ENCODE results near the gene DNAJC25. TPM values are rescaled to one million over a fixed set of nuclear protein-coding genes. Genes with fewer than 3 reads are reported as not detected.

Gene DNAJC25
- total RNA-seq, 1 experiment from 2014 or later = 10.2 TPM

- CTCF ChIA-PET = no interaction called here
- H3K27ac Mint-ChIP-seq (ENCODE audit: unreplicated experiment) = no peak overlapping the region
- TF ChIP-seq, protein P1, sequence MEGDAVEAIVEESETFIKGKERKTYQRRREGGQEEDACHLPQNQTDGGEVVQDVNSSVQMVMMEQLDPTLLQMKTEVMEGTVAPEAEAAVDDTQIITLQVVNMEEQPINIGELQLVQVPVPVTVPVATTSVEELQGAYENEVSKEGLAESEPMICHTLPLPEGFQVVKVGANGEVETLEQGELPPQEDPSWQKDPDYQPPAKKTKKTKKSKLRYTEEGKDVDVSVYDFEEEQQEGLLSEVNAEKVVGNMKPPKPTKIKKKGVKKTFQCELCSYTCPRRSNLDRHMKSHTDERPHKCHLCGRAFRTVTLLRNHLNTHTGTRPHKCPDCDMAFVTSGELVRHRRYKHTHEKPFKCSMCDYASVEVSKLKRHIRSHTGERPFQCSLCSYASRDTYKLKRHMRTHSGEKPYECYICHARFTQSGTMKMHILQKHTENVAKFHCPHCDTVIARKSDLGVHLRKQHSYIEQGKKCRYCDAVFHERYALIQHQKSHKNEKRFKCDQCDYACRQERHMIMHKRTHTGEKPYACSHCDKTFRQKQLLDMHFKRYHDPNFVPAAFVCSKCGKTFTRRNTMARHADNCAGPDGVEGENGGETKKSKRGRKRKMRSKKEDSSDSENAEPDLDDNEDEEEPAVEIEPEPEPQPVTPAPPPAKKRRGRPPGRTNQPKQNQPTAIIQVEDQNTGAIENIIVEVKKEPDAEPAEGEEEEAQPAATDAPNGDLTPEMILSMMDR (IDR thresholded peaks at IDR 0.05; ENCODE audit: insufficient read depth in 1 of 2, low read depth in 1 of 2, low read length in 1 of 2, severe bottlenecking in 1 of 2, unreplicated experiment in 1 of 2) = no peak
Measured at GRCh38 chr9:111646417-111646816, 15.3 kb downstream of the DNAJC25 start.

DNA sequence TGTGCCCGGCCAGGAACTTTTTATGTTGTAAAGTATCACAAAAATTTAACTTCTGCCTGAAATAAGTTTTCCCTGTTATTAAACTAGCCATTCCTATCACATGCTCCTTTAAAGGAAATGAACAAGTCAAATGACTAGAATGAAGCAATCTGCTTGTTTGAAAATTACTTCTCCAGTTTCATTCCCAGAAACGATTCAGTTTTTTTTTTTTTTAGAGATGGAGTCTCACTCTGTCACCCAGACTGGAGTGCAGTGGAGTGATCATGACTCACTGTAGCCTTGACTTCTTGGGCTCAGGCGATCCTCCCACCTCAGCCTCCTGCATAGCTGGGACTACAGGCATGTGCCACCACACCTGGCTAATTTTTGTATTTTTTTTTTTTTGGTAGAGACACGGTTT lies 16.9 kb downstream of the DNAJC25 start:
- no peaks in the 10 kb centered on the region for H3K9me3 Mint-ChIP-seq (ENCODE audit: unreplicated experiment)
- intact Hi-C loops (cut with micrococcal nuclease; ENCODE audit: unreplicated experiment) = no loop called here
- Histone ChIP-seq H3K27me3 (replicated peaks; ENCODE audit: control insufficient read depth, insufficient read depth, low read length) (no peaks in the 10 kb centered on the region), H3K36me3 (ENCODE audit: control insufficient read depth, insufficient read depth, low read length) (no peaks in the 10 kb centered on the region; the same call in 1 of the 2 replicates), H3K4me3 (ENCODE audit: low read depth, low read length) (no peak overlapping the region), H3K4me1 (peaks cover 30% of the 10 kb centered on the region), H3K9me3 (no peaks in the 10 kb centered on the region)
- TF ChIP-seq, protein P1 (IDR thresholded peaks at IDR 0.05; ENCODE audit: insufficient read depth in 1 of 2, low read depth in 1 of 2, low read length in 1 of 2, severe bottlenecking in 1 of 2, unreplicated experiment in 1 of 2) = no peak
- CTCF ChIA-PET = no interaction called here
- DNase-seq = no peak
- POLR2A ChIA-PET = no interaction called here
- H3K4me3 Mint-ChIP-seq (ENCODE audit: unreplicated experiment) = no peak overlapping the region
- H3K4me1 Mint-ChIP-seq (ENCODE audit: low read depth, unreplicated experiment) = peaks cover 16% of the 10 kb centered on the region
- H3K36me3 Mint-ChIP-seq (ENCODE audit: insufficient read depth, unreplicated experiment) = peaks cover 40% of the 10 kb centered on the region
- H3K27me3 Mint-ChIP-seq (ENCODE audit: insufficient read depth, unreplicated experiment) = no peaks in the 10 kb centered on the region
- BruUV-seq (replicated peaks) = no TSS peak
- H3K27ac Mint-ChIP-seq (ENCODE audit: unreplicated experiment) = no peak overlapping the region

More at GRCh38 chr9:111646417-111646816, 15.3 kb downstream of the DNAJC25 start:
- Histone ChIP-seq H3K9me3 (no peaks in the 10 kb centered on the region), H3K4me1 (peaks cover 36% of the 10 kb centered on the region), H3K36me3 (ENCODE audit: control insufficient read depth, insufficient read depth, low read length) (no peaks in the 10 kb centered on the region; the same call in 1 of the 2 replicates), H3K27me3 (replicated peaks; ENCODE audit: control insufficient read depth, insufficient read depth, low read length) (no peaks in the 10 kb centered on the region), H3K4me3 (ENCODE audit: low read depth, low read length) (no peak overlapping the region)
- no peaks in the 10 kb centered on the region for H3K9me3 Mint-ChIP-seq (ENCODE audit: unreplicated experiment)
- no TSS peak for BruUV-seq (replicated peaks)
- intact Hi-C loops (cut with micrococcal nuclease; ENCODE audit: unreplicated experiment) = no loop called here
- no peaks in the 10 kb centered on the region for H3K27me3 Mint-ChIP-seq (ENCODE audit: insufficient read depth, unreplicated experiment)
- no peak overlapping the region for H3K4me3 Mint-ChIP-seq (ENCODE audit: unreplicated experiment)
- H3K4me1 Mint-ChIP-seq (ENCODE audit: low read depth, unreplicated experiment) = peaks cover 16% of the 10 kb centered on the region
- no peak for DNase-seq
- POLR2A ChIA-PET = no interaction called here
- H3K36me3 Mint-ChIP-seq (ENCODE audit: insufficient read depth, unreplicated experiment) = peaks cover 42% of the 10 kb centered on the region

- Mint-ChIP-seq H3K4me3 (ENCODE audit: unreplicated experiment) (no peak overlapping the region), H3K27ac (ENCODE audit: unreplicated experiment) (no peak overlapping the region), H3K4me1 (ENCODE audit: low read depth, unreplicated experiment) (peaks cover 8% of the 10 kb centered on the region), H3K27me3 (ENCODE audit: insufficient read depth, unreplicated experiment) (no peaks in the 10 kb centered on the region), H3K9me3 (ENCODE audit: unreplicated experiment) (no peaks in the 10 kb centered on the region), H3K36me3 (ENCODE audit: insufficient read depth, unreplicated experiment) (peaks cover 44% of the 10 kb centered on the region)
- no TSS peak for BruUV-seq (replicated peaks)
- Histone ChIP-seq H3K27me3 (replicated peaks; ENCODE audit: control insufficient read depth, insufficient read depth, low read length) (no peaks in the 10 kb centered on the region), H3K4me1 (peaks cover 21% of the 10 kb centered on the region), H3K9me3 (no peaks in the 10 kb centered on the region), H3K36me3 (ENCODE audit: control insufficient read depth, insufficient read depth, low read length) (no peaks in the 10 kb centered on the region; the same call in 1 of the 2 replicates), H3K4me3 (ENCODE audit: low read depth, low read length) (no peak overlapping the region)
- ChIA-PET POLR2A (no interaction called here), CTCF (interaction anchor here (0.6 kb wide), 1 partner anchor 18 kb away, joined by 3 read pairs; no protein-coding TSS in a partner anchor)
- TF ChIP-seq, protein P1 (IDR thresholded peaks at IDR 0.05; ENCODE audit: insufficient read depth in 1 of 2, low read depth in 1 of 2, low read length in 1 of 2, severe bottlenecking in 1 of 2, unreplicated experiment in 1 of 2) = no peak
- DNase-seq = no peak
- intact Hi-C loops (cut with micrococcal nuclease; ENCODE audit: unreplicated experiment) = no loop called here
Measured at GRCh38 chr9:111649016-111649415, 17.9 kb downstream of the DNAJC25 start.

All from Caco-2 (cell line).